Heart left ventricle (tissue), 13 donors: ENCODE data around the gene PTPRU.

Experiments used
- POLR2A ChIP-seq, 2 donors: fragments of 450-650 bp; IDR thresholded peaks; one replicate each; pipeline ENCODE4 v1.6.1; 2017; ENCODE audit warnings: antibody characterized with exemption in 2 of 2, mild to moderate bottlenecking in 2 of 2, moderate library complexity in 2 of 2
- TF ChIP-seq, protein P1 (sequence below), 12 donors: fragments of 200-600 bp; sonication (generic) in 4 of 12; IDR thresholded peaks; one replicate each; pipeline versions ENCODE4 v1.5.0 to v1.8.0; 2018 to 2022; ENCODE audit warnings: antibody characterized with exemption in 12 of 12, mild to moderate bottlenecking in 5 of 12
- donor health status: ischemic (EF 13 %, LVEDD 7.1; RV severe dilation, severe dysfunction).
- donor health status: DM: no; HTN: yes; CAD: no.
- donor health status: DM: no; HTN: no; CAD: no.
- donor health status: ischemic (EF 25% LVEDD 6.9; RV normal size, moderate dysfunction).
- donor health status: ischemic (EF 25% LVEDD 5.7; RV mildly dilated, moderate dysfunction).
- donor health status: ischemic (EF 35%, LVEDD 5.7; RV mildly dilated, moderate dysfunction).
- donor health status: nonischemic (EF 11% LVEDD 7.7; RV severe dilation, severe dysfunction).
- donor health status: DM: yes; HTN: yes; CAD: no.
- donor health status: PGD.
- donor health status: ischemic (EF 29% LVEDD 5.4; RV normal size, mild dysfunction).
- donor health status: nonischemic (EF 23%, LVEDD 6.1; RV moderate dilation, normal function).

GRCh38 chr1:29335573-29335972 is 99.3 kb downstream of the PTPRU start:
- TF ChIP-seq, protein P1, sequence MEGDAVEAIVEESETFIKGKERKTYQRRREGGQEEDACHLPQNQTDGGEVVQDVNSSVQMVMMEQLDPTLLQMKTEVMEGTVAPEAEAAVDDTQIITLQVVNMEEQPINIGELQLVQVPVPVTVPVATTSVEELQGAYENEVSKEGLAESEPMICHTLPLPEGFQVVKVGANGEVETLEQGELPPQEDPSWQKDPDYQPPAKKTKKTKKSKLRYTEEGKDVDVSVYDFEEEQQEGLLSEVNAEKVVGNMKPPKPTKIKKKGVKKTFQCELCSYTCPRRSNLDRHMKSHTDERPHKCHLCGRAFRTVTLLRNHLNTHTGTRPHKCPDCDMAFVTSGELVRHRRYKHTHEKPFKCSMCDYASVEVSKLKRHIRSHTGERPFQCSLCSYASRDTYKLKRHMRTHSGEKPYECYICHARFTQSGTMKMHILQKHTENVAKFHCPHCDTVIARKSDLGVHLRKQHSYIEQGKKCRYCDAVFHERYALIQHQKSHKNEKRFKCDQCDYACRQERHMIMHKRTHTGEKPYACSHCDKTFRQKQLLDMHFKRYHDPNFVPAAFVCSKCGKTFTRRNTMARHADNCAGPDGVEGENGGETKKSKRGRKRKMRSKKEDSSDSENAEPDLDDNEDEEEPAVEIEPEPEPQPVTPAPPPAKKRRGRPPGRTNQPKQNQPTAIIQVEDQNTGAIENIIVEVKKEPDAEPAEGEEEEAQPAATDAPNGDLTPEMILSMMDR (IDR thresholded peaks at IDR 0.05): no peak
- no peak for TF ChIP-seq POLR2A (IDR thresholded peaks at IDR 0.05)
